NCI-H510A treated with DMSO at 0.1 percent for 48 hours (cell line): Measurements from ENCODE around the gene NELFB.
A peak's percentile ranks its signal among the peaks of the same experiment; 100 is the strongest.

Source experiments
- DNase-seq: peaks from one replicate; lab custom pipeline; 2025; lab: John Stamatoyannopoulos, UW

Gene NELFB

GRCh38 chr9:137281345-137282116 is 26.4 kb downstream of the NELFB start:
- DNase-seq, result no peak

DNA sequence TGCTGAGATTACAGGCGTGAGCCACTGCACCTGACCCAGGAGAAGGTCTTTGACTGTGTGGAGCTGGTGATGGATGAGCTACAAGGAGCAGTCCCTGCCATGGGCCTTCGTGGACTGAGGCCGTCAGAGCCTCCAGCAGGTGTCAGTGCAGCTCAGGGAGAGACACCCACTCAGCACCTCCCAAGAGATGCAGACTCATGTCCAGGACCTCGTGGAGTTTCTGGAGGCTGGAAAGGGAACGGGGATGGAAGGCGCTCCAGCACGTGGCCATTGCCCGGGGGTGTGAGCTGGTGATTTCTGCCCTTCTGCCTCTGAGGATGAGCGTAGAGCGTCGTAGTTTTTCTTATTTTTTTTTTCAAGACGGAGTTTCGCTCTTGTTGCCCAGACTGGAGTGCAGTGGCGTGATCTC is 31.9 kb downstream of the NELFB start:
- DNase-seq, result peak; percentile 37

DNA sequence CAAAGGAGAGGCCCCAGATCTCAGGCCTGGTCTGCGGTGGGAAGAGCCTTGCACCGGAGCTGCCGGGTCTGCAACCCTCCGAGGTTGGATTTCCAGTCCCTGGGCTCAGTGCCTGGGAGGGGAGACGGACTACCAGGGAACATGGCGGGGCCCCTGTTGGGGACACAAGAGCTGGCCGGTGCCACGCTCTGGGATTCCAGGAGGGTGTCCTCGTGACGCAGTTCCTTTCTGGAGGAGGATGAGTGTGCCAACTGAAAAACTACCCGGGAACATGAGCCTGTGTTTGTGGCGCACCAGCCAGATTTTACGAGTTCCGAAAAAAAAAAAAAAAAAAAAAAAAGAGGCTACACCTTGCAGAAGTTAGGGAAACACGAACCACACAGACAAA is 38.0 kb downstream of the NELFB start:
- no peak for DNase-seq

GRCh38 chr9:137293482-137294090 is 38.5 kb downstream of the NELFB start:
- DNase-seq, result no peak

DNA sequence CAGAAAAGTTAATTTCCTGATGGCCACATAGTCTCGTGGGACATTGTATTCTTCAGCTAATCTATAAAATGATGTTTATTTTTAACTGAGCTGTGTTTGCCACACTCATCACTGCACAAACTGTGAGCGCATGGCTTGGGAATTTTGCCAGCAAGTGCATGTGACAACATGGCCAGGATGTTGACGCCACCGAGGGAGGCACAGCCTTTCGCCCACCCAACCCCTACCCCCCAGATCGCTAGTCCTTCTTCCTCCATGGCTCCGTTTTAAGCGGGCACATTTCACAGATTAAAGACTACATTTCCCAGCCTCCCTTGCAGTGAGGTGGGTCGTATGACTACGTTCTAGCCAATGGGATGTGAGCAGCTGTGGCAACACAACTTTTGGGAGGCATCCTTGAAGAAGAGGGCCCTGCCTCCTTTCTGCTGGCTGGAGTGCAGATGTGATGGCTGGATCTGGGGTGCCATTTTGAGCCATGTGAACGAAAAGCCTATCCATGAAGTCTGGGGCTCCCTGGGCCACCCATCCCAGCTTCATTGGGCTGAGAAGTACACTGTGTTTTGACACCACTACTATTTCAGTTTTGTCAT is 39.1 kb downstream of the NELFB start:
- no peak for DNase-seq

DNA sequence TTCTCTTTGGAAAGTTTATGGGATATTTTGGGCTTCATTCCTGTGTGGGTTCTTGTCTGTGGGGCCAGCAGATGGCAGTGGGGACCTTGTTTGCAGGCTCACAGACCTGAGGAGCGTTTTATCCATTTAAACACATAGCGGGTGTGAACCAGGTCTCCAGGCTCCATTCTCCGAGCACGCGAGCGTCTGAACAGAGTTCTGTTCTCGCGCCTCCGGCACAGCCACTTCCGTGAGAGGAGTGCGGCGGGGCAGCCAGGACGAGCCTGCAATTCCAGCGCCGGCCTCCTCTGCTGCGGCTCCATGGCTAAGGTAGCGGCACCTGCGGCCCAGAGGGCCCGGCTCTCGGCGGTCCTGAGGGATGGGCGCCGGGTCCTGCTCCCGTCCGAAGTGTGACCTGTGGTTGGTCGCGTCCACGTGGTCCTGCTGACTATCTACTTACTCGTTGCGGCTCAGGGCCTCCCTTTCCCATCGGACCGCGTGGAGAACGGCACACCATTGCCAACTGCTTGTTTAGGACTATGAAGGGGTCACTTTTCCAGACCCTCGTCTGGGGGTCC is 39.6 kb downstream of the NELFB start:
- peak; percentile 42 for DNase-seq

GRCh38 chr9:137295238-137295811 is 40.2 kb downstream of the NELFB start:
- peak; percentile 18 for DNase-seq

- no peak for DNase-seq
Measured at GRCh38 chr9:137295849-137296669, 40.9 kb downstream of the NELFB start.

- peak; percentile 11 for DNase-seq
Measured at GRCh38 chr9:137296670-137297664, 41.8 kb downstream of the NELFB start.

DNA sequence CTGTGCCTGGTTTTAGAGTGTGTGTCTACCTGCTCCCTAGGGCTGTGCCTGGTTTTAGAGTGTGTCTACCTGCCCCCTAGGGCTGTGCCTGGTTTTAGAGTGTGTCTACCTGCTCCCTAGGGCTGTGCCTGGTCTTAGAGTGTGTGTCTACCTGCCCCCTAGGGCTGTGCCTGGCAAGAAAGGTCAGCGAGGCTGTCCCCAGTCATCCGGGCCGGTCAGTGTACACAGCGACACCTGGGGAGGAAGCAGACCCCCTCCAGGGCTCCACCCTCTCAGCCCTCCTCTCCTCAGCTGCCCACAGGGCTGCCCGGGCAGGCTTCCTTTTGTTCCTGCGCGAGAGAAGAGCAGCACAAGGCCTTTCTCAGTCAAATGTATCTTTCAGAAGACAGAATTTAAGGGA is 42.8 kb downstream of the NELFB start:
- DNase-seq, result no peak

DNA sequence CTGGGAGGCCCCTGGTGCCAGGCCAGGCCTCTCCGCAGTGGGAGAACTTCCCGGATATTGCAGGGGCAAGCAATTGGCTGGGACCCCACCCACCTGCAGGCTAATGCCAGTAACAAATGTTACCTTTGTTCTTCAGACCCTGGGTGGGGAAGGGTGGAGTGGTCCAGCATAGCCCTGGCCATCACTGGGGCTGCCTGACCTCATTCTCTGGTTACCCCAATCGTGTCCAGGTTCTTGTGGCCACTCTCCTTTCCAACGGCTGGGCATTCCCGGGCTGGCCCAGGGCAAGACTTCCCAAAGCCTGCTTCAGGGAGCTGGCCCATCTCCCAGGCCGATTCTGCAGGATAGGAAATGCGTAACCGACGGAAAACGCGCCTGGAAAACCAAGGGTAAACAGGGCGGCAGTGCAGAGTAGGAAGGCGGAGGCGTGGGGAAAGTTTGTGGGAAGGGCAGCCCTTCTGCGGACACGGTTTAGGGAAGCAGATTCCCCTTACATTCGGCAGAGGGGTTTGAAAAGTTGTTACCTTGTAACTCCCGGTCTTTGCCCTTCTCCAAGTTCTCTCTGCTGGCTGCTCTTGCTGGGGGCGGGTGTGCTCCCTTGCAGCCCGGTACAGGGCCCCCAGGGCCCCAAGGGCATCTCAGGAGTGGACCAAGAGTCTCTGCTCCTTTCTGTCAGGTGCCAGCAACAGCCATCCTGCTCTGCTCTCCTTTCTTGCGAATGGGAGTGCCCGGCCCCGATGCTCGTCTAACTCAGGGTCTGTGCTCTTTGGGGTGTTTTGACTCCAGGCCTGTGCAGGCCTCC is 43.5 kb downstream of the NELFB start:
- DNase-seq, result no peak

DNA sequence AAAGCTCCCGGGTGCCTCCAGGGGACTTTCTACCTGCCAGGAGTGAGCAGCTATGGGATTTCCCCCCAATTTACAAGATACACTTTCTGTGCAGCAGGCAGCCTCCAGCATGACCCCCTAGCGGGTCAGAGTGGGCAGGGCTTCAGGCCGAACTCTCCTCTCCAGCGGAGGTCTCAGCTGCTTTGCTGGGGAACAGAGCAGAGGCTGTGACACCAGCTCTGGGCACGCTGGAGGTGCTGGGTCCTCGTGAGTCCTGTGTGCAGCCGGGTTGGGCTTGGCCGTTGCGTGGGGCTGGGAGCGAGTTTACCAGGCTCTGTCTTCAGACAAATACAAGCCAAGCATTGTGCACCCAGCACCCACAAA is 44.1 kb downstream of the NELFB start:
- DNase-seq, result no peak

DNA sequence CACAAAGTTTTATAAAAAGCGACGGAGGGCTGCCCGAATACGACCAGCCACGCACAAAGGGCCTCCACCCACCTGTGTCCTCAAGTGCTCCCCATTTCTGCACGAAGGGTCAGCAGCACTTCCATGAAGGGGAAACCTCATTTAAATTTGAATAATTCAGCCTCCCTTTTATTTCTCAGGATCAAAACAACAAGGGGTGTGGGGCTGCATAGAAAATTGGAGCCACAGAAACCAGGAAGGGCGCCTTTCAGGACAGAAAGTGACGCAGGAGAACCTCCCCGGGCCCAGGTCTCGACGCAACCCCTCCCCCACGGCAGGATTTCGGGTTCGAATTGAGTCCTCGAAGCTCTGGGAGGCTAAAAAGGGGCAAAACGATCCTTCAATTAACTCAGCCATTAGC is 44.8 kb downstream of the NELFB start:
- peak; percentile 13 for DNase-seq

DNA sequence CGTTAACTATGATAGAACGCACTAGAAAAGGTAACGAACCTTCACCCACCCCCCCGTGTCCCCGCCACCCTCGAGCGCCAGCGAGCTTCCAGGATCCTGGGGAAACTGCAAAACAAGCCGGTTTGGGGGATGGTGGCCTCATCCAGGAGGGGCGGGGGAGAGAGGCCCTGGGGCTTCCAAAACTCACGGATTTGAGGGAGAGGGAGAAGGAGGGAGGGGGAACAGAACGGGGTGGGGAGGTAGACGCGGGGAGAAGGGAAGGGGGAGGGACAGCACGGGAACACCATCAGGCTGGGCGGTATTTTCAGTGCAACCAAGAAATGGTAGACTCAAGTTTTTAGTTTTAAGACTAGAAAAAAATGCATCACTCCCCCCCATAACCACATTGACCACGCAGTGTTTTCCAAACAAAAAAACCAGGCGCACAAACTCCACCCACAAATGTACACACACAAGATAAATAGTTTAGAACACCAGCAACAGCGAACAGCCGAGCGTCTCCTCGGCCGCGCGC is 45.5 kb downstream of the NELFB start:
- DNase-seq, result no peak

DNA sequence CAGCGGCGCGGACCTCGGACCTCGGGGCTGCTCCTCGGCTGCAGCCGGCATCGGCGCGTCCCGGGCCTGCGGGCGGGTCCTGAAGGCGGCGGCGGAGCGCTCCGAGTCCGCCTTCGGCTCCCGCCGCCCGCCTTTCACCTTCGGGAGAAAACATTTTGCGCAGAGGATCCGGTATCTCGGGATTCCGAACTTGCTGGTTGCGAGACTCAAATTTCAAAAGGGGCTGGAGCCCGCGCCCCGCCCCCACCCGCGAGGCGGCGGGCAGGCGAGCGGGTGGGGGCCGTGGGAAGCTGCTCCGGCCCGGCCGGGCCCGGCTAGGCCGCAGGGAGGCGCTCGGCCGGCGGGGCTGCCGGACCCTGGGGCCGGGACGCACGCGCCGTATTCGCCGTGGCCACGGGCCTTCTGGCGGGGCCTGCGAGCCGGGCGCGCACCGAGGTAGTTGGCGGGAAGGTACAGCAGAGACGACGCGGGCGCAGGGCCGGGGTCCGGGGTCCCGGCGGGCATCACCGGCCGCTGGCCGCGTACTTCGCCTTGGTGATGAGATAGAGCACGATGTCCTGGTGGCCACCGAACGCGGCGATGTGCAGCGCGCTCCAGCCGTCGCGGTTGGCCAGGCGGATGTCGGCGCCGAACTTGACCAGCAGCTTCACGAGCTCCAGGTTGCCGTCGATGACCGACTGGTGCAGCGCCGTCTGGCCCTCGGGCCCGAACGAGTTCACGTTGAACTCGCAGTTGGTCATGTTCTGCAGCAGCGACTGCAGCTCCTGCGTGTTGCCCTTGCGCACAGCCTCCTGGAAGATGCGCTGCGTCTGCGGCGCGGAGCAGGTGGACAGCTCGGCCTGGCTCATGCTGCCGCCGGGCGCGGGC is 46.2 kb downstream of the NELFB start:
- DNase-seq, result peak; percentile 55

- DNase-seq, result peak; percentile 65
Measured at GRCh38 chr9:137302118-137302448, 47.0 kb downstream of the NELFB start, which contains the start of gene NRARP. Gene NRARP, minus strand, starts transcription at chr9:137302271. Its CDS starts 343 bp downstream, at chr9:137301928.

- DNase-seq, result peak; percentile 45
Measured at GRCh38 chr9:137302449-137303150, 47.5 kb downstream of the NELFB start.
